Measurements from ENCODE around the gene MYL12A. TPM values are rescaled to one million over a fixed set of nuclear protein-coding genes. Genes with fewer than 3 reads are reported as not detected.

The MYL12A gene
- total and polyA plus RNA-seq, 3 donors from 2014 or later: 148 to 219 (median 177) TPM

DNA sequence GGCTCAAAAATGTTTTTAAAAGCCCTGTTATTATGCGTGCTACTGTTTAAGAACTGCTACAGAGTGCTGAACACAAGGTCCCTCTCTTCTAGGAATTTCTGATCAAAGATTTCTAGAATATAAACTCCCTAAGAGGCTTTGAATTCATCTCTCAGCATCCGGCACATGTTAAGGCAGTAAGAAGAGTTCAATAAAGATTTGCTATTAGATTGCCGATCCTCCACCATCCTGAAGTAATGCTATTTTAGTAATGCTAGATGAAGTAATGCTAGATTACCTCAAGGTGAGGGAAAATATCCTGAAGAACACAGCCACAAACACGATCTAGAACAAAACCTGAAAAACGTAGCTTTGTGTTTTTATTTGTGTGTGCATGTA, 13.4 kb downstream of the MYL12A start:
- peaks cover 37% of the 10 kb centered on the region for H3K4me1 ChIP-seq
- WGBS, 2 donors: 14 to 22% methylated on average over 5 of the region's 5 CpGs
- intact Hi-C loops (cut with DNase I; ENCODE audit: low total_unique reads): no loop called here

DNA sequence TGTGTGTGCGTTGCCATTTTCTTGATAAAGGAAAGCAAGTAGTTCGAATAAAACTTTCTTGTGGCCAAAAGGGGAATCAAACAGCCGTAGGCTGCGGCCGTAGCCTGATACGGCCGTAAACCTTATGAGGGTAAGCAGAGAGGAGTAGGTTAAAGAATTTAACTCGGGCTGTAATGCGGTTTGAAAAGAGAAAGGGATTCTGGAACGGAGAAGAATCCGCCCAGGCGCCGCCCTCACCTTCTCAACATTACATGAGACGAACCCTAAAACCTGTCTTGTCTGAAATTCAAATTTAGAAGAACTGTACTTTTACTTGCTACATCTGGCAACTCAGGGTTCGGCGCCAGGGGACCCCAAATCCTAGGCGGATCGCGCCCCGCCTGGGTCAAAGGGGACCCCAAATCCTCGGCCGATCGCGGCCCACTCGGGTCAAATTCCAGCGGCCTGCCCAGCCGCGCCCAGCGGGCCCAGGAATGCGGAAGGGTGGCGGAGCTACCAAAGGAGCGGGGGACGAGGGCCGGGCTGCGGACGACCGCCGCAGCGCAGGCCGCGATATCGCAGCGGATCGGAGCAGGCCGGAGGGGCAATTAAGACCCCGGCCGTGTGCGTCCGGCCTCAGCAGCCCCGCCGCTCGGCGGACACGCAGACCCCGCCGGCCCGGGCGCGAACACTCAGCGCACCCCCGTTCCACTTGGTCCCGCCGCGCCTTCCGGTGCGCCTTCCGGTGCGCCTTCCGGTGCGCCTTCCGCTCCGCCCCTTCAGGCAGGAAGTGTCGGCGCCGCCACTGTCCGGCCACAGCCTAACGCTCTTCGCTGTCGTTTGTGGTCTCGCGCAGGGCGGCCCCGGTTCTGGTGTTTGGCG, 14.0 kb downstream of the MYL12A start, which contains the start of gene MYL12B:
TSS of gene MYL12B (plus strand) at position 761 of the 861 bp plus-strand sequence. CDS start 10,766 bp downstream, outside the sequence.
- intact Hi-C loops (cut with DNase I; ENCODE audit: low total_unique reads): no loop called here
- WGBS, 2 donors: 0% methylated on average over 22 to 61 of the region's 84 CpGs

More for the DNA sequence above, 13.4 kb downstream of the MYL12A start:
- peak overlapping the region; percentile 92 to 94 for H3K27ac ChIP-seq
- TF ChIP-seq POLR2A (IDR thresholded peaks at IDR 0.05): no peak
- TF ChIP-seq, protein P1, sequence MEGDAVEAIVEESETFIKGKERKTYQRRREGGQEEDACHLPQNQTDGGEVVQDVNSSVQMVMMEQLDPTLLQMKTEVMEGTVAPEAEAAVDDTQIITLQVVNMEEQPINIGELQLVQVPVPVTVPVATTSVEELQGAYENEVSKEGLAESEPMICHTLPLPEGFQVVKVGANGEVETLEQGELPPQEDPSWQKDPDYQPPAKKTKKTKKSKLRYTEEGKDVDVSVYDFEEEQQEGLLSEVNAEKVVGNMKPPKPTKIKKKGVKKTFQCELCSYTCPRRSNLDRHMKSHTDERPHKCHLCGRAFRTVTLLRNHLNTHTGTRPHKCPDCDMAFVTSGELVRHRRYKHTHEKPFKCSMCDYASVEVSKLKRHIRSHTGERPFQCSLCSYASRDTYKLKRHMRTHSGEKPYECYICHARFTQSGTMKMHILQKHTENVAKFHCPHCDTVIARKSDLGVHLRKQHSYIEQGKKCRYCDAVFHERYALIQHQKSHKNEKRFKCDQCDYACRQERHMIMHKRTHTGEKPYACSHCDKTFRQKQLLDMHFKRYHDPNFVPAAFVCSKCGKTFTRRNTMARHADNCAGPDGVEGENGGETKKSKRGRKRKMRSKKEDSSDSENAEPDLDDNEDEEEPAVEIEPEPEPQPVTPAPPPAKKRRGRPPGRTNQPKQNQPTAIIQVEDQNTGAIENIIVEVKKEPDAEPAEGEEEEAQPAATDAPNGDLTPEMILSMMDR (IDR thresholded peaks at IDR 0.05): no peak
- no peaks in the 10 kb centered on the region for H3K27me3 ChIP-seq
- no peaks in the 10 kb centered on the region for H3K9me3 ChIP-seq
- DNase-seq: no peak
- H3K4me3 ChIP-seq: peak overlapping the region; percentile 96 to 99
- no peaks in the 10 kb centered on the region for H3K36me3 ChIP-seq (ENCODE audit: low read depth, missing control alignments)

DNA sequence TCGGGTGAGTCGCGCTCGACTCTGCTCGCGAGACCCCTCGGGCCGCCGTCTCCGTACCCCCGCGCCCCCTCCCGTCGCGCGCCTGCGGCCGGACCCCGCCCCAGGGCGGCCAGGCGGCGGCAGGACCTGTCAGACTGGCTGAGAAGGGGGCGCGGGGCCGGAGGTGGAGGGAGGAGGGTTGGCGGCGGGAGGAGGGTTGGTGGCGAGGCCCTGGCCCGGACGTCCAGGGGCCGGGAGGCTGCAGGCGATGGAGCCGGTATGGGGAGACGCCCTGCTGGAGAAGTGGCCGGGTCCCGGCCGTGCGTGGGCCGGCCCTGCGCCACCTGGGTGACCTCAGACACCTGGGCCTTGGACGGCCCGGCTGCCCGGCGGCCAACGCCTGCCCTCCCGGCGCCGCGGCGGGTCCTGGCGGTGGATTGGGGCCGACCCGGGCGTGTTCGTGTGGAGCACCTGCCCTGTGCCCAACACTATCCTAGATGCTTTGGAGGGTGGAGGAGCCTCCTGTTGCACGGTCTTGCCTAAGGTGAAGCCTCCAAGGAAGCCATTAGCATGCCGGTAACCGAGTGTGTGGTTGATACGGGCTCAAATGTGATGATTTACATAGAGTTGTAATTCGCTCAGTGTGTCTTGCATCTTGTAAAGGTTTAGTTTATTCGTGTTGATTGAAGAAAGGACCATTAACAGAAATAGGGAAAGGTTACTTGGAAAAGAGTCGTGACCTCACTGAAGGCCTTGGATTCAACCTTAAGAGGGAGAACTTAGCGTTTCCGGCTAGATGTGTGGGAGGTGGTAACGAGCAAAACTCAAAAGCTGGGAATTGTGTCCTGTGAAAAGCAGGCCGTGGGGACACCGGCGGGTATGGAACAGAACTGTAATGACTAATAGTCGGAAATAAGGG, 14.9 kb downstream of the MYL12A start:
- Histone ChIP-seq H3K4me1 (peaks cover 25% of the 10 kb centered on the region), H3K4me3 (peak overlapping the region; percentile 96 to 99), H3K9me3 (no peaks in the 10 kb centered on the region), H3K27ac (peak overlapping the region; percentile 92 to 94), H3K27me3 (no peaks in the 10 kb centered on the region), H3K36me3 (ENCODE audit: low read depth, missing control alignments) (no peaks in the 10 kb centered on the region)
- intact Hi-C loops (cut with DNase I; ENCODE audit: low total_unique reads): no loop called here
- DNase-seq: peak; percentile 38
- 1% methylated on average over 13 to 25 of the region's 69 CpGs for WGBS, 2 donors
- no peak for TF ChIP-seq POLR2A (IDR thresholded peaks at IDR 0.05)
- TF ChIP-seq, protein P1 (IDR thresholded peaks at IDR 0.05): no peak

More for the DNA sequence above, 14.0 kb downstream of the MYL12A start, which contains the start of gene MYL12B:
- DNase-seq: peak; percentile 82
- Histone ChIP-seq H3K9me3 (no peaks in the 10 kb centered on the region), H3K36me3 (ENCODE audit: low read depth, missing control alignments) (no peaks in the 10 kb centered on the region), H3K4me1 (peaks cover 33% of the 10 kb centered on the region), H3K27ac (peak within 1 kb of the TSS; percentile 92 to 94), H3K4me3 (peak within 1 kb of the TSS; percentile 96 to 99), H3K27me3 (no peaks in the 10 kb centered on the region)
- no peak for TF ChIP-seq POLR2A (IDR thresholded peaks at IDR 0.05)
- TF ChIP-seq, protein P1 (IDR thresholded peaks at IDR 0.05): peak in 2 of 3 experiments; percentile 19 to 24

DNA sequence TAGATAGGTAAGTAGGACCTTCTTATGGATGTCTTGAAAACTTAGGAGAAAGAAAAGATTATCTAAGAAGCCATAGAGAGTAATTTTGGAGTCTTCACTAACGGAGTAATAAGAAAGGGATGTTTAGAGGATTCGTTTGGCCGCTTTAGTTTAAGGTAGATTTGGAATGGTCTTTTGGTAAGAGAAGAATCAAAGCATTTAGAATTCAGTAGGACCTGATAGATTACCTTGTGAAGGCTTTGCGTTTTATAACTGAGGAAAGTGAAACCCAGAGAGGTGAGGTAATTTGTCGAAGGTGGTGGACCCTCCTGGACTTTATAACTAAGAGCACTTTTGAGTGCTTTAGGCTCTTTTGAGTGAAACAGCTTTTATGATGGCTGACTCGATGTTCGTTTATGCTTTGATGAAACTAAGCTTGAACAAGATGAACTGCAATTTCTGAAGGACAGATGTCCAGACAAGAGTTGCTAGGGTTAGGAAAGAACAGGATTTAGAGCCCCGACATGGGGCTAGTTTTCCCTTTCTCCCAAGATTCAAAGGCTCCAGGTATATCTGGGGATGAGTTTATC, 15.6 kb downstream of the MYL12A start:
- no peaks in the 10 kb centered on the region for H3K27me3 ChIP-seq
- intact Hi-C loops (cut with DNase I; ENCODE audit: low total_unique reads): no loop called here
- WGBS, 2 donors: 8 to 16% methylated on average over 8 of the region's 8 CpGs
- H3K9me3 ChIP-seq: no peaks in the 10 kb centered on the region
- H3K4me1 ChIP-seq: peaks cover 29% of the 10 kb centered on the region
- H3K27ac ChIP-seq: peak overlapping the region; percentile 92 to 94
- no peaks in the 10 kb centered on the region for H3K36me3 ChIP-seq (ENCODE audit: low read depth, missing control alignments)
- peak overlapping the region; percentile 96 to 99 for H3K4me3 ChIP-seq
- no peak for TF ChIP-seq POLR2A (IDR thresholded peaks at IDR 0.05)
- TF ChIP-seq, protein P1 (IDR thresholded peaks at IDR 0.05): no peak
- DNase-seq: no peak
